NB4 (cell line): ENCODE measurements around the gene CDK13.

Experiments
- DNase-seq: peaks from one replicate; pipeline ENCODE4 v3.0.0; 2010; ENCODE audit warnings: low read depth
- H3K4me3 ChIP-seq: one replicate; pipeline ENCODE4 v1.5.1; 2011; ENCODE audit warnings: mild to moderate bottlenecking, low read depth, low read length, moderate library complexity
- MYC ChIP-seq: IDR thresholded peaks from 2 replicates; pipeline ENCODE4 v1.6.1; 2011; ENCODE audit warnings: low read depth, low read length
- POLR2A ChIP-seq: IDR thresholded peaks from 2 replicates; pipeline ENCODE4 v1.6.1; 2011; ENCODE audit warnings: mild to moderate bottlenecking; ENCODE audit not compliant: insufficient read length; ENCODE audit errors: extremely low read depth
- TF ChIP-seq, protein P1 (sequence below): IDR thresholded peaks from one replicate; pipeline ENCODE4 v1.5.1; 2012; ENCODE audit warnings: low read depth, low read length
- TF ChIP-seq, protein P2 (sequence below): IDR thresholded peaks from 2 replicates; pipeline ENCODE4 v1.6.1; 2011; ENCODE audit warnings: low read depth, low read length

CDK13 gene

GRCh38 chr7:39948956-39949928 is 814 bp upstream of the CDK13 start:
- TF ChIP-seq MYC (peak; percentile 98), POLR2A (peak; percentile 99)
- TF ChIP-seq, protein P1, sequence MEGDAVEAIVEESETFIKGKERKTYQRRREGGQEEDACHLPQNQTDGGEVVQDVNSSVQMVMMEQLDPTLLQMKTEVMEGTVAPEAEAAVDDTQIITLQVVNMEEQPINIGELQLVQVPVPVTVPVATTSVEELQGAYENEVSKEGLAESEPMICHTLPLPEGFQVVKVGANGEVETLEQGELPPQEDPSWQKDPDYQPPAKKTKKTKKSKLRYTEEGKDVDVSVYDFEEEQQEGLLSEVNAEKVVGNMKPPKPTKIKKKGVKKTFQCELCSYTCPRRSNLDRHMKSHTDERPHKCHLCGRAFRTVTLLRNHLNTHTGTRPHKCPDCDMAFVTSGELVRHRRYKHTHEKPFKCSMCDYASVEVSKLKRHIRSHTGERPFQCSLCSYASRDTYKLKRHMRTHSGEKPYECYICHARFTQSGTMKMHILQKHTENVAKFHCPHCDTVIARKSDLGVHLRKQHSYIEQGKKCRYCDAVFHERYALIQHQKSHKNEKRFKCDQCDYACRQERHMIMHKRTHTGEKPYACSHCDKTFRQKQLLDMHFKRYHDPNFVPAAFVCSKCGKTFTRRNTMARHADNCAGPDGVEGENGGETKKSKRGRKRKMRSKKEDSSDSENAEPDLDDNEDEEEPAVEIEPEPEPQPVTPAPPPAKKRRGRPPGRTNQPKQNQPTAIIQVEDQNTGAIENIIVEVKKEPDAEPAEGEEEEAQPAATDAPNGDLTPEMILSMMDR: no peak
- TF ChIP-seq, protein P2, sequence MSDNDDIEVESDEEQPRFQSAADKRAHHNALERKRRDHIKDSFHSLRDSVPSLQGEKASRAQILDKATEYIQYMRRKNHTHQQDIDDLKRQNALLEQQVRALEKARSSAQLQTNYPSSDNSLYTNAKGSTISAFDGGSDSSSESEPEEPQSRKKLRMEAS: peak; percentile 83
- H3K4me3 ChIP-seq: peak overlapping the region; percentile 94
- peak; percentile 100 for DNase-seq

GRCh38 chr7:39950473-39951225 is 593 bp downstream of the CDK13 start:
- TF ChIP-seq, protein P2: no peak
- TF ChIP-seq MYC (no peak), POLR2A (no peak)
- TF ChIP-seq, protein P1: no peak
- peak overlapping the region; percentile 94 for H3K4me3 ChIP-seq
- DNase-seq: peak; percentile 83

DNA sequence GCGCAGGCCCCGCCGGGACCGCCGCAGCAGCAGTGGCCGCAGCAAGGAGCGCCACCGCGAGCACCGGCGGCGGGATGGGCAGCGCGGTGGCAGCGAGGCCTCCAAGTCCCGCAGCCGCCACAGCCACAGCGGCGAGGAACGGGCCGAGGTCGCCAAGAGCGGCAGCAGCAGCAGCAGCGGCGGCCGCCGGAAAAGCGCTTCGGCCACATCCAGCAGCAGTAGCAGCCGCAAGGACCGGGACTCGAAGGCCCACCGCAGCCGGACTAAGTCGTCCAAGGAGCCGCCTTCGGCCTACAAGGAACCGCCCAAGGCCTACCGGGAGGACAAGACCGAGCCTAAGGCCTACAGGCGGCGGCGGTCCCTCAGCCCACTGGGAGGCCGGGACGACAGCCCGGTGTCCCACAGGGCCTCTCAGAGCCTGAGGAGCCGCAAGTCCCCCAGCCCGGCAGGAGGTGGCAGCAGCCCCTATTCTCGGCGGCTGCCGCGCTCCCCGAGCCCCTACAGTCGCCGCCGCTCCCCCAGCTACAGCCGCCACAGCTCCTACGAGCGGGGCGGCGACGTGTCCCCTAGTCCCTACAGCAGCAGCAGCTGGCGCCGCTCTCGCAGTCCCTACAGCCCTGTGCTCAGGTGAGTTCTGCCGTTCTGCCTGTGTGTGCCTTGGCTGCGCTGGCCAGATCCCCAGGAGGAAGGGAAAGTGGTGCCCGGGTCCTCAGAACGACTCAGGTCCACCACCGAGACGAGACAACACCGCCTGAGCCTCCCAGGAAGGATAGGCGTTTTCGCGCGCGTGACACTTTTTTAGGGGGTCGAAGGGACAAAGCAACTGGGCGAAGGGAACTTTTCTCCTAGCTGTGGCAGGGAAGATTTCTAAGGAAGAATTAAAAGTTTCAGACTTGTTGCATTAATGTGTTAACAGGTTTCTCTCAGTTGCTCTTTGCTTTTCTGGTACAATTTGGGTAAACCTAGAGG is 1.5 kb downstream of the CDK13 start:
- peak; percentile 93 for DNase-seq
- TF ChIP-seq POLR2A (no peak), MYC (no peak)
- TF ChIP-seq, protein P1: peak; percentile 42
- TF ChIP-seq, protein P2: no peak
- H3K4me3 ChIP-seq: peak overlapping the region; percentile 94

GRCh38 chr7:39952374-39952773 is 2.3 kb downstream of the CDK13 start:
- peak overlapping the region; percentile 94 for H3K4me3 ChIP-seq
- peak; percentile 38 for DNase-seq
- TF ChIP-seq MYC (no peak), POLR2A (no peak)
- TF ChIP-seq, protein P1: no peak
- TF ChIP-seq, protein P2: no peak

GRCh38 chr7:39952803-39953202 is 2.7 kb downstream of the CDK13 start:
- TF ChIP-seq, protein P2: no peak
- TF ChIP-seq, protein P1: no peak
- no peak for TF ChIP-seq MYC
- no peak for TF ChIP-seq POLR2A
- no peak for DNase-seq
- peak overlapping the region; percentile 94 for H3K4me3 ChIP-seq
